Measurements from ENCODE around the gene RAB44.

RAB44 gene

DNA sequence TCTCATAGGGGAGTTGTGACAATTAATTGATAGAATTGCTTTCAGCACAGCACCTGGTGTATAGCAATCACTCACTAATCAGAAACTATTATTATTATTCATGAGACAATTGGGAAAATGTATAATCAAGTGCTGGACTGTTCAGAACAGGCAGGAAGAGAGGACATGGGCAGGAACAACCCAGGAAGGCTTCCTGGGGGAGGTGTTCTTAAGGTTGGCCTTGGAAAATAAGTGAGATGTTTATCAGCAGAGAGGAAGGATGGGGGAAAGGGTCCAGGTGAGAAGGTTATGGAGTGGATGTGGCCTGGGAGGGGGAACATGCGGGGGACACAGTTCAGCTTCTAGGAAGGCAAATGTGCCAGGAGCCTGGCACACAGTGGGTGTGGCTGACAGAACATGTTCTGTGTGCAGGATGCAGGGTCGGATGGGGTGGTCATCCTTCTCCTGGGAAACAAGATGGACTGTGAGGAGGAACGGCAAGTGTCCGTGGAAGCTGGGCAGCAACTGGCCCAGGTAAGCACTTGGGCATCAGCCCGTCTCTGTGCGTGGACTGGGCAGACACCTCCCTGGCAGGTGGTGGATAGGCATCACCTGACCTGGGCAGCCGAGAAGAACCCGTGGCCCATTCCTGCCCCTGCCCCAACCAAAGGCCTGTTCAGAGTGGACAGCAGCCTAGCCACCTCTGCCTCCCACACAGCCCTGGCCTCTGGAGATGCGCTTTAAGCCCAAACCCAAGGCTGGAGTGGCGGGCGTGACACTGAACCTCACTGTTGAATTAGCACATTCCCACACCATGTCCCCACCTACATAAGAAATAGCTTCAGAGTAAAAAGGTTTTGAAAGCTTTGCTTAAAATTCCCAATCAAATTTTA, 30.9 kb downstream of the RAB44 start:
- Histone ChIP-seq H3K36me3 (replicated peaks) (no peaks in the 10 kb centered on the region), H3K9me3 (no peaks in the 10 kb centered on the region), H3K4me3 (no peak overlapping the region), H3K27me3 (ENCODE audit: low read depth) (no peaks in the 10 kb centered on the region), H3K4me1 (peaks cover 5% of the 10 kb centered on the region)
- in situ Hi-C loops (cut with MboI; ENCODE audit: low sequenced_read_pairs): no loop called here
- DNase-seq (ENCODE audit: low spot score in 2 of 2): no peak

DNA sequence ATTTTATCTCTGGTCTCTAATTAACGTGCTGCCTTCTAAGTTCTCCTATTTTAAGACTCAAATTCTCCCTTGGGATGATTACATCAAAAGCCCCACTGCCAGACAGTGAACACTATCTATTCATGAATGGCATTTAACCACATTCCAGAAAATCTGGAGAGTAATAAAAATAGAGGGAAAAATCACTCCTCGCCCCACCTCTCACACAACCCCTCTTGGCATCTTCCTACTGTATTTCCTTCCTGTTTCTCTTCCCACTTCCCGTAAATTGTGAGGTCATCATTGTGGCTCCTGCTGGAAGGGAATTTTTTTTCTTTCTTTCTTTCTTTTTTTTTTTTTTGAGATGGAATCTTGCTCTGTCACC, 31.5 kb downstream of the RAB44 start:
- H3K9me3 ChIP-seq: no peaks in the 10 kb centered on the region
- H3K36me3 ChIP-seq (replicated peaks): no peaks in the 10 kb centered on the region
- H3K4me3 ChIP-seq: no peak overlapping the region
- no peaks in the 10 kb centered on the region for H3K27me3 ChIP-seq (ENCODE audit: low read depth)
- in situ Hi-C loops (cut with MboI; ENCODE audit: low sequenced_read_pairs): no loop called here
- peaks cover 5% of the 10 kb centered on the region for H3K4me1 ChIP-seq
- DNase-seq (ENCODE audit: low spot score in 2 of 2): no peak

DNA sequence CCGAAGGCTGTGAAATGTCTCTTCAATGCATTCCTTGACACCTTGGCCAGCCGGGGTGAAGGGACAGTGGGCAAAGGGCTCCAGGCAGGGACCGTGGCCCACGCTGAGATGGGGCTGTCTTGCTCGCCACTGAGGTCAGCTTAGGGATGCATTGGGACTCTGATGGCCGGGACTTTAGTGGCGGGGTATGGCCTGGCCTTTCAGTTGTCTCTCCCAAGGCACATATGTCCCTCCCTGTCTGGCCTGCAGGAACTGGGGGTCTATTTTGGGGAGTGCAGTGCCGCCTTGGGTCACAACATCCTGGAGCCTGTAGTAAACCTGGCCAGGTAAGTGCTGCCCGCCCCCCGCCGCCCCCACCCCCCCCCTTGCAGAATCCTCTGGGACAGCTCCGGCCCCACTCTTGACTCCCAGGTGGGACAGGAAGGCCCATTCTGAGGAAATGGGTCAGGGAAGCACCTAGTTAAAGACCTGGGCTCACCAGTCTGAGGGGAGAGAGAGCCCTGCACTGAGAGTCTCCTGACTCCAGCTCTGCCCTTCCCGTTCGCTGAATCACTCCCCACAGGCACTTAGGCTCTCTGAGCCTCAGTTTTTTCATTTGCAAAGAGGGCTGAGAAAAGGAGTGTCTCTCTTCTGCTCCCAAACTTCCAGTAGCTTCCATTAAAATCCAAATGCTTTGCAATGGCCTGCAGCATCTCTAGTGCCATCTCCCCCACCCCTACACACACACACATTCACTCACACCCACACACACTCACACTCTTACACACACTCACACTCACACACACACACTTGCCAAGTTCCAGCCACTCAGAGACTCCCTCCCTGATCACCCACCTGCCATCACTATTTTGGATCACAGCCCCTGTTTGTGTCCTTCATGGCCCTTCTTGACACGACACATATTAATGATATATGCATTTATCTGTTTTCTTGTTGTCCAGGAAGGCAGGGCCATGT, 33.1 kb downstream of the RAB44 start:
- H3K36me3 ChIP-seq (replicated peaks): no peaks in the 10 kb centered on the region
- H3K9me3 ChIP-seq: no peaks in the 10 kb centered on the region
- no peaks in the 10 kb centered on the region for H3K27me3 ChIP-seq (ENCODE audit: low read depth)
- H3K4me3 ChIP-seq: no peak overlapping the region
- DNase-seq (ENCODE audit: low spot score in 2 of 2): no peak
- in situ Hi-C loops (cut with MboI; ENCODE audit: low sequenced_read_pairs): no loop called here
- H3K4me1 ChIP-seq: peaks cover 2% of the 10 kb centered on the region; the same call in 1 of the 2 replicates

GRCh38 chr6:36731622-36732310, 34.1 kb downstream of the RAB44 start:
- Histone ChIP-seq H3K27me3 (ENCODE audit: low read depth) (no peaks in the 10 kb centered on the region), H3K9me3 (no peaks in the 10 kb centered on the region)
- in situ Hi-C loops (cut with MboI; ENCODE audit: low sequenced_read_pairs): no loop called here

DNA sequence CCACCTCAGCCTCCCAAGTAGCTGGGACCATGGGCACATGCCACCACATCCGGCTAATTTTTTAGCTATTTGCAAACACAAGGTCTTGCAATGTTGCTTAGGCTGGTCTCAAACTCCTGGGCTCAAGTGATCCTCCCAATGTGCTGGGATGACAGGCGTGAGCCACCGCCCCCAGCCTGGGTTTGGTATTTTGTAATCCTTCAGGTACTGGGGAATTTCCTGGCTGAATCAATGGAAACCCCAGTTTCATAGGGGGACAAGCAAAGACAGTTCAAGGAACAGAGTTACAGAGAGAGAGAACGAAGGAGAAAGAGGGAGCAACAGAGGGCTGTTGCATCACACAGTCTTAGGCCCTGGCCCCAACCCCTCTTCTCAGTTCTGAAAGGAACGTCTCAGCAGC, 35.7 kb downstream of the RAB44 start:
- Histone ChIP-seq H3K27me3 (ENCODE audit: low read depth) (no peaks in the 10 kb centered on the region), H3K4me3 (no peak overlapping the region), H3K36me3 (replicated peaks) (no peaks in the 10 kb centered on the region), H3K4me1 (peaks cover 2% of the 10 kb centered on the region; the same call in 1 of the 2 replicates), H3K9me3 (no peaks in the 10 kb centered on the region)
- in situ Hi-C loops (cut with MboI; ENCODE audit: low sequenced_read_pairs): no loop called here
- DNase-seq (ENCODE audit: low spot score in 2 of 2): no peak

More at GRCh38 chr6:36731622-36732310, 34.1 kb downstream of the RAB44 start:
- no peak for DNase-seq (ENCODE audit: low spot score in 2 of 2)
- Histone ChIP-seq H3K4me1 (peaks cover 2% of the 10 kb centered on the region; the same call in 1 of the 2 replicates), H3K4me3 (no peak overlapping the region), H3K36me3 (replicated peaks) (no peaks in the 10 kb centered on the region)

DNA sequence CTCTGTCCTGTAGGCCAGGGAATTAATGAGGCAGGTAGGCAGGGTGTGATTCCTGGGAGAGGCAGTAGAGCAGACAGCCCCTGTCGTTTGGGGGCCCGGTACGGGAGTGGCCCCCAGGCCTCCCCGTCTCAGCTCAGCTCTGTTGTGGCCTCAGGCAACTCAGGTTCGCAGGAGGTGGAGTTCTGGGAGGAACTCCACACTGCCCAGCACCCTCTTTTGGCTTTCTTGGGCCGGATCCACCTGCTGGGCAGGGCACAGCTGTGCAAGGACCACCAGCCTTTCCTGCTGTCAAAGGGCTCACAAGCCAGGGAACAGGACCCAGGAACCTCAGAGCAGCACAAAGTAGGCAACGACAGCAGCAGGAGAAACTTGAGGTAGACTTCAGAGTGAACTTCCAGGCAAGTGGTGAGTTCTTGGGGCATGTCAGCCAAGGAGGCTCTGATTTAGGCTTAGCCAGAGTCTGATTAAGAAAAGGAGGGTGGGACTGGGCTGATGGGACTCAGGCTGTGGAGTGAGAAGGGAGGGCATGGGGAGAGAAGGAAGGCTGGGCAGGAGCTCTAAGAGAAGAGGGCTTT, 36.9 kb downstream of the RAB44 start:
- no peak overlapping the region for H3K4me3 ChIP-seq
- no peaks in the 10 kb centered on the region for H3K9me3 ChIP-seq
- H3K27me3 ChIP-seq (ENCODE audit: low read depth): no peaks in the 10 kb centered on the region
- H3K36me3 ChIP-seq (replicated peaks): no peaks in the 10 kb centered on the region
- DNase-seq (ENCODE audit: low spot score in 2 of 2): no peak
- in situ Hi-C loops (cut with MboI; ENCODE audit: low sequenced_read_pairs): no loop called here
- no peaks in the 10 kb centered on the region for H3K4me1 ChIP-seq

- no peaks in the 10 kb centered on the region for H3K36me3 ChIP-seq (replicated peaks)
- H3K4me1 ChIP-seq: no peaks in the 10 kb centered on the region
- H3K4me3 ChIP-seq: no peak overlapping the region
- no peaks in the 10 kb centered on the region for H3K27me3 ChIP-seq (ENCODE audit: low read depth)
- H3K9me3 ChIP-seq: no peaks in the 10 kb centered on the region
- no peak for DNase-seq (ENCODE audit: low spot score in 2 of 2)
- in situ Hi-C loops (cut with MboI; ENCODE audit: low sequenced_read_pairs): no loop called here
Measured at GRCh38 chr6:36735110-36736071, 37.8 kb downstream of the RAB44 start.

DNA sequence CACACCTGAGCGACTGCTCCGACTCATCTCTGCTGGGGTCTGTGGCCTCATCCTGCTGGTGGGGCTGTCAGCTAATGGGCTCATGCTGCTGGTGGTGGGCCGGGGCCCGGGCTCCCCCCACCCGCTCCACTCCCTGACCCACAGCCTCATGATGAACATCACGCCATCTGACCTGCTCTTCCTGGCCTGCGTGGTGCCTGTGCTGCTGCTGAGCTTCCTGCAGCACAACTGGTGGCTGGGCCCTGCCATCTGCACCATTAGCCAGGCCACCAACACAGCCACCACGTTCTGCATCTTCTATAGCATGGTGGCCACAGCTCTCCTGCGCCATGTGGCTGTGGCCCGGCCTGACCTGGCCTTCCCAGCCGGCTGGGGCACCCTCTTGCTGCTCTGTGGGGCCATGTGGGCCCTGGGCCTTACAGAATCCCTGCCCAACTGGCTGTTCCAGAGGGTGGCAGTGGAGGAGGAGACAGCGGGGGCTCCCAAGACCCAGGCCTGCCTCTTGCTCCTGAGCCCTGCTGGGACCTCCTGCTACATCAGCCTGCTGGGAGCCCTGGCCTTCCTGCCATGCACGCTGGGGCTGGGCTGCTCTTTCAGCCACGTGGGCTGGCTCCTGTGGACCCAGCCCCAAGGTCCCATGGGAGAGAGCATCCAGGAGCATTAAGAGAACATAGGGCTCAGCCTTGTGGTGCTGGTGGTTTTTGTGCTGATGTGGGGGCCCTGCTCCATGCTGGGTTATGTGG, 39.6 kb downstream of the RAB44 start:
- DNase-seq (ENCODE audit: low spot score in 2 of 2): no peak
- Histone ChIP-seq H3K4me1 (no peaks in the 10 kb centered on the region), H3K9me3 (no peaks in the 10 kb centered on the region), H3K36me3 (replicated peaks) (no peaks in the 10 kb centered on the region), H3K27me3 (ENCODE audit: low read depth) (no peaks in the 10 kb centered on the region), H3K4me3 (no peak overlapping the region)
- in situ Hi-C loops (cut with MboI; ENCODE audit: low sequenced_read_pairs): no loop called here

GRCh38 chr6:36738108-36738507, 40.5 kb downstream of the RAB44 start:
- in situ Hi-C loops (cut with MboI; ENCODE audit: low sequenced_read_pairs): no loop called here
- H3K9me3 ChIP-seq: no peaks in the 10 kb centered on the region
- DNase-seq (ENCODE audit: low spot score in 2 of 2): no peak
- no peak overlapping the region for H3K4me3 ChIP-seq
- no peaks in the 10 kb centered on the region for H3K27me3 ChIP-seq (ENCODE audit: low read depth)
- no peaks in the 10 kb centered on the region for H3K4me1 ChIP-seq
- H3K36me3 ChIP-seq (replicated peaks): no peaks in the 10 kb centered on the region

DNA sequence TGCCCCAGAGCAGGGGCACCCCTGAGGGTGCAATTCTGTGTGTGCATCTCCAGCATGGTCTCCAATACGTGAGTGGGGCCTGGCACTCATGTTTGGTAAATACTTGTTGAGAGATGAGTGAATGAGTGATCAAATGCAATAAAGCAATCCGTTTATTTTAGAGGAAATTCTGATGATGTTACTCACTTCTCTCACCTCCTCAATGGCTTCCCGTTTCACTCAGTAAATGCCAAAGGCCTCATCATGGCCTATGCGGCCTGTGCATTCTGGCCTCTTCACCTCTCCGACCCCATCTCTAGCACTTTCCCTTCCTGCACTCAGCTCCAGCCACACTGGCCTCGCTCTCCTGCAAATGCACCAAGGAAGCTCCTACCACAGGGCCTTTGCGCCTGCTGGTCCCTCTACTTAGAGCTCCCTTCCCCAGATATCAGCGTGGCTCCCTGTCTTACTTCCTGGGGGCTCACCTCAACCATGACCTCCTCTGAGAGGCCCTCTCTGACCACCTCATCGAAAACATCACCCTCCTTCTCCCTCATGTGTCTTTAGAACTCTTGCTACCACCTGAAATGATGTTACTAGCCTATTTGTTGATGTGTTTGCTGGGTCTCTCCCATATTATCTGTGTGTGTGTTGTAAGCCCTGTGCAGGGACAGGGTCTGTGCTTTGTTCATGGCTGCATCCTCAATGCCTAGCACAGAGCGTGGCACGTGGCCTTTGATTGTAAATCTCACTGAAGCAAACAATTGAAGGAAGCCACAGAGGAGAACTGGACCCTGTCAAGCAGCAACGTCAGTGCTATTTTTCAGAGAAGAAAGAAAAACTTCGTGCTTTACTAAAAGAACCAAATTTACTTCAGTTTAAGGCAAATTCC, 42.6 kb downstream of the RAB44 start:
- DNase-seq (ENCODE audit: low spot score in 2 of 2): no peak
- Histone ChIP-seq H3K9me3 (no peaks in the 10 kb centered on the region), H3K4me3 (no peak overlapping the region), H3K4me1 (no peaks in the 10 kb centered on the region), H3K36me3 (replicated peaks) (no peaks in the 10 kb centered on the region), H3K27me3 (ENCODE audit: low read depth) (no peaks in the 10 kb centered on the region)
- in situ Hi-C loops (cut with MboI; ENCODE audit: low sequenced_read_pairs): no loop called here

DNA sequence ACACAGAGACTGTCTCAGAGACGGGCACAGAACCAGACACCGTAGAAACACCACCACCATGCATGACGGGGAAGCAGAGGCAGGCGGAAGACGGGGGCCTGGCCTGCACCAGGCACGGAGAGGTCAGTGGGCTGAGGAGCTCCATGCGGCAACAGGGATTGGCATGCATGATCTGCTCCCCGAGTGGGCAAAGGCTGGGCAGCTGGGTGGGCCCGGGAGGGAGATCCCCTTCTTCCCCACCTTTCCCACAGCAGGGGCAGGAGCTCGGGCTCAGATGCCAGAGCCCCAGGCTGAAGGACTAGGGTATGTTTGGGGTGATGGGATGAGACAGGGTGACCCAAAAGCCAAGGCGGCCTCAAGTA, 43.2 kb downstream of the RAB44 start:
- Histone ChIP-seq H3K36me3 (replicated peaks) (no peaks in the 10 kb centered on the region), H3K4me1 (no peaks in the 10 kb centered on the region), H3K27me3 (ENCODE audit: low read depth) (no peaks in the 10 kb centered on the region), H3K4me3 (no peak overlapping the region), H3K9me3 (no peaks in the 10 kb centered on the region)
- DNase-seq (ENCODE audit: low spot score in 2 of 2): no peak
- in situ Hi-C loops (cut with MboI; ENCODE audit: low sequenced_read_pairs): no loop called here

Data from HAP-1 (cell line).